GM21619 (cell line): Measurements from ENCODE around the gene PLD3.
"Not testable (repeated sequence)": the region's sequence is repeated elsewhere in the genome, so short reads cannot be mapped to it uniquely, and the experiment has no call there.

ENCODE experiments used
- ATAC-seq: cut with Tn5 transposase; IDR thresholded peaks from one replicate; pipeline ENCODE4 v1.9.1; 2021; ENCODE audit not compliant: unreplicated experiment

The PLD3 gene

GRCh38 chr19:40332669-40333068, 15.8 kb upstream of the PLD3 start:
- ATAC-seq: no peak

GRCh38 chr19:40333083-40333482, 15.4 kb upstream of the PLD3 start:
- not testable (repeated sequence) for ATAC-seq

GRCh38 chr19:40335101-40335500, 13.4 kb upstream of the PLD3 start:
- no peak for ATAC-seq

GRCh38 chr19:40335855-40336600, 12.5 kb upstream of the PLD3 start:
- no peak for ATAC-seq

GRCh38 chr19:40336601-40336900, 11.9 kb upstream of the PLD3 start:
- no peak for ATAC-seq

GRCh38 chr19:40337107-40337506, 11.4 kb upstream of the PLD3 start:
- ATAC-seq: no peak

GRCh38 chr19:40337594-40337993, 10.9 kb upstream of the PLD3 start:
- no peak for ATAC-seq

GRCh38 chr19:40339018-40339728, 9.3 kb upstream of the PLD3 start:
- ATAC-seq: no peak

GRCh38 chr19:40341601-40342482, 6.7 kb upstream of the PLD3 start:
- no peak for ATAC-seq

GRCh38 chr19:40342644-40343311, 5.7 kb upstream of the PLD3 start:
- ATAC-seq: no peak

GRCh38 chr19:40344422-40344821, 4.1 kb upstream of the PLD3 start:
- no peak for ATAC-seq

- no peak for ATAC-seq
Measured at GRCh38 chr19:40348961-40349507, 539 bp downstream of the PLD3 start.

GRCh38 chr19:40355975-40356680, 7.6 kb downstream of the PLD3 start:
- no peak for ATAC-seq

- no peak for ATAC-seq
Measured at GRCh38 chr19:40356681-40357595, 8.4 kb downstream of the PLD3 start.

- ATAC-seq: no peak
Measured at GRCh38 chr19:40357640-40358039, 9.1 kb downstream of the PLD3 start.

GRCh38 chr19:40358773-40359172, 10.3 kb downstream of the PLD3 start:
- ATAC-seq: no peak

- no peak for ATAC-seq
Measured at GRCh38 chr19:40360020-40360707, 11.7 kb downstream of the PLD3 start.

- ATAC-seq: no peak
Measured at GRCh38 chr19:40360708-40361241, 12.3 kb downstream of the PLD3 start.
